Stimulated activated effector memory CD8-positive, alpha-beta T cell treated with anti-CD3 and anti-CD28 coated beads, Interleukin-12 subunit alpha, Interleukin-12 subunit beta, amount 100 ng/mL, for 72 hours (primary cell): ENCODE data around the gene GUK1.
"Not testable (repeated sequence)": the region's sequence is repeated elsewhere in the genome, so short reads cannot be mapped to it uniquely, and the experiment has no call there.

ENCODE experiments used
- ATAC-seq: fragments of 150-1000 bp; cut with Tn5 transposase; 2 replicates; pipeline ENCODE4 v1.10.0; 2021
- DNase-seq, 2 donors: peaks; one replicate each; pipeline ENCODE4 v3.0.0; 2021 to 2022; ENCODE audit warnings: low spot score in 2 of 2
- H3K27ac Mint-ChIP-seq: one replicate; pipeline ENCODE4 v1.8.0; 2022; ENCODE audit warnings: mild to moderate bottlenecking, mixed read lengths
- H3K36me3 Mint-ChIP-seq: one replicate; pipeline ENCODE4 v1.8.0; 2022; ENCODE audit warnings: mild to moderate bottlenecking, mixed read lengths
- H3K4me1 Mint-ChIP-seq: one replicate; pipeline ENCODE4 v1.8.0; 2022; ENCODE audit warnings: mixed read lengths
- H3K4me3 Mint-ChIP-seq: one replicate; pipeline ENCODE4 v1.8.0; 2022; ENCODE audit warnings: mild to moderate bottlenecking, mixed read lengths
- H3K9me3 Mint-ChIP-seq: one replicate; pipeline ENCODE4 v1.8.0; 2022; ENCODE audit warnings: mixed read lengths

Gene GUK1

DNA sequence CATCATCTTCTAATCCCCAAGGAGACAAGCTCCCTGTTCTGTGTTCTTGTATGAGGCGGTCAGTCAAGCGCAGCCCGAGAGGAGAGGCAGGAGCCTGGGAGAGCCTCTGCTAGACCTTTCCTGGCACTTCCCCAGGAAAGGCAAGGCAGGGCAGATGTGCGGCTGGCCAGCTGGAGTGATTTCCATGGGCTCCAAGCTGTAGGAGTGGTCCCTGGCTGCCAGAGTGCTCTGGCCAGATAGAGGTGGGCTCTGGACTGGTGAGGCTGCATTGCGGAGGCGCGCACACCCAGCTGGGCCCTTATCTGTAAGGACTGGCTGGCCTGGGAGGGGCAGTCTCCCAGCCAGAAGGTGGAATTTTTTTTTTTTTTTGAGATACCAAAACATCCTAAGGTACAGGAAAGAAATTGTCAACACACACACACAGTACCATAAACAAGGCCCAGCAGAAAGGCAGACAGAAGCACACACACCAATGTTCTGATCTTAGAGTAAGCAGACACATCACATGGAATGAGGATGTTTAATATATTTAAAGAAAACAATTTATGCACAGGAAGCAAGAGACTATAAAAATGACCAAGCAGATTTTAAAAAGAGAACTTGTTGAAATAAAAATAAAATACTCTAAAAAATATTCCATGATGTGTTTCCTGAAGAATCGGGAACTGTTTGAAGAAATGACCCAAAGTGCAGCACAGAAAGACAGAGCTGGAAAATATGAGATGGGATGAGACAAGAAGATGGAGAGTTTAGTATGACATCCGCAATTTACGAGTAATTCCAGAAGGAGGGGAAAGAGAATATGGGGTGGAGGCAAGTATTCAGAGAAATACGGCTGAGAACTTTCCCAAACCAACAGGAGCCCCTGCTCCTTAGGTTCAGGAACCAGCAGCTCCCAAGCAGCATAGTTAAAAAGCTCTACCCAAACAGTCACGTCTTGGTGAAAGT, 38.9 kb downstream of the GUK1 start:
- Mint-ChIP-seq H3K27ac (peak overlapping the region; percentile 27), H3K4me3 (no peak overlapping the region), H3K9me3 (no peaks in the 10 kb centered on the region), H3K36me3 (no peaks in the 10 kb centered on the region), H3K4me1 (peaks cover 6% of the 10 kb centered on the region)
- ATAC-seq (no peak), DNase-seq (no peak)

DNA sequence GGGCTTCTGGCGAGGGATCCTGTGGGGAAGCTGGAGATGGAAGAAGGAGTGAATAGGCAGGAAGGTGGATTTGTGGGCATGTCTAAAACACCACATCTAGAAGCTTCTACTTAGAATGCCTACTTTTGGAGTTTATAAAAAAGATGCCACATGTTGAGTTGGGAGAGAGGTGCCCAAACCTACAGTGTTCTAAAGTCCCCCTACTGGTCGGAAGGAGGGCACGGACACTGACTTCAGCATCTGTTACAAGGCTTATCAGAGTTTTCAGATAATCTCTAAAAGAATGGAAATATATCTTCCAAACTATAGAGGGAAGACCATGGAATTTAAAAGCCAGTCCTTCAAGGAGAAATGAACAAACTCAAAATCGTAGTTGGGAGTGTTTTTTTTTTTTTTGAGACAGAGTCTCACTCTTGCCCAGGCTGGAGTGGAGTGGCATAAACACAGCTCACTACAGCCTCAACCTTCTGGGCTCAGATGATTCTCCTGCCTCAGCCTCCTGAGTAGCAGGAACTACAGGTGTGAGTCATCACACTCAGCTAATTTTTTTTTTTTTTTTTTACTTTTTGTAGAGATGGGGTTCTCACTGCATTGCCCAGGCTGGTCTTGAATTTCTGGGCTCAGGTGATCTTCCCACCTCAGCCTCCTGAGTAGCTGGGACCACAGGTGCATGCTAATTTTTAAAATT, 40.3 kb downstream of the GUK1 start:
- Mint-ChIP-seq H3K27ac (no peak overlapping the region), H3K36me3 (no peaks in the 10 kb centered on the region), H3K9me3 (no peaks in the 10 kb centered on the region), H3K4me3 (no peak overlapping the region), H3K4me1 (peaks cover 10% of the 10 kb centered on the region)
- no peak for ATAC-seq
- no peak for DNase-seq

DNA sequence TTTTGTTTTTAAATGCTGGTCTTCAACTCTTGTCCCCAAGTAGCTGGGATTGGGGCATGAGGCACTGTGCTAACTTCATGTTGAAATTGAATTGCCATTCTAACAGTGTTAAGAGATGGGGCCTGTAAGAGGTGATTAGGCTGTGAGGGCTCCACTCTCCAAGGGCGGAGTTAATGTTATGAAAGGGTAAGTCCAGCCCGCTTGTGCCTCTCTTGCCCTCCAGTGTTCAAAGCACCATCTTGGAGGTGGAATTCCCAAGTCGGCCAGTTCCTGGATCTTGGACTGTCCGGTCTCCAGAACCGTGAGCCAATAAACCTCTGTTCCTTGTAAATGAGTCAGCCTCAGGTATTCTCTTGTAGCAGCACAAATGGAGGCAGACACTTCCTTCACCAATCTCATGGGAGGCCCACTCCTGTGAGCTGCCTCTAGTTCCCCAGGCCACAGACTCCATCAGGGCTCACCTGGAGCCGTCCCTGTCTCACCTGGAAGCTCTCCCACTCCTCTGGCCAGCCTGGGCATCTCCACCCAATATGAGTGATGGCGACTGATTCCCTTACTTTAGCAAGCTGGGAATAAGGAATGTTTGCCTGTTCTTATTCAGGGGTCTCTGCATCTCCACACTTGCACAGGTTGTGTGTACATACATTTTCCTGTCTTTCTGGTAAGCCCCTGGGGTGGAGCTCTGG, 41.0 kb downstream of the GUK1 start:
- Mint-ChIP-seq H3K9me3 (no peaks in the 10 kb centered on the region), H3K36me3 (no peaks in the 10 kb centered on the region), H3K4me3 (no peak overlapping the region), H3K27ac (no peak overlapping the region), H3K4me1 (peaks cover 17% of the 10 kb centered on the region)
- ATAC-seq, result no peak
- DNase-seq, result no peak

DNA sequence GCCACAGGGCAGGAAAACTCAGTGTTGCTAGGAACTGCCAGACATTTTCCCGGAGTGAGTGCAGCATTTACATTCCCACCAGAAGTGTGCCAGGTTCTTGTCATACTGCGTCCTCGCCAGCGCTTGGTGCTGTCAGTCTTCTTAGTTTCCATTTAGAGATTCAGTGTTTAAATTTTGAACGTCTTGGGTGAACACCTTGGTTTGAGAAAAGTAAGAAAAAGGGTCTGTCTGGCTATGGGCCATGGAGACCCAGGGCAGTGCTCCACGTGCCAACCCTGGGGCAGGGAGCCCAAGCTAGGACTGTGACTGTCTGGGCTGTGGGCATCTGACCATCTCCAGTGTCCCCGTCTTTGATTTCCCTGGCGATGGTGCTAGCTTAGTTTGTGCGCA, 41.6 kb downstream of the GUK1 start:
- H3K4me3 Mint-ChIP-seq, result no peak overlapping the region
- ATAC-seq, result no peak

DNA sequence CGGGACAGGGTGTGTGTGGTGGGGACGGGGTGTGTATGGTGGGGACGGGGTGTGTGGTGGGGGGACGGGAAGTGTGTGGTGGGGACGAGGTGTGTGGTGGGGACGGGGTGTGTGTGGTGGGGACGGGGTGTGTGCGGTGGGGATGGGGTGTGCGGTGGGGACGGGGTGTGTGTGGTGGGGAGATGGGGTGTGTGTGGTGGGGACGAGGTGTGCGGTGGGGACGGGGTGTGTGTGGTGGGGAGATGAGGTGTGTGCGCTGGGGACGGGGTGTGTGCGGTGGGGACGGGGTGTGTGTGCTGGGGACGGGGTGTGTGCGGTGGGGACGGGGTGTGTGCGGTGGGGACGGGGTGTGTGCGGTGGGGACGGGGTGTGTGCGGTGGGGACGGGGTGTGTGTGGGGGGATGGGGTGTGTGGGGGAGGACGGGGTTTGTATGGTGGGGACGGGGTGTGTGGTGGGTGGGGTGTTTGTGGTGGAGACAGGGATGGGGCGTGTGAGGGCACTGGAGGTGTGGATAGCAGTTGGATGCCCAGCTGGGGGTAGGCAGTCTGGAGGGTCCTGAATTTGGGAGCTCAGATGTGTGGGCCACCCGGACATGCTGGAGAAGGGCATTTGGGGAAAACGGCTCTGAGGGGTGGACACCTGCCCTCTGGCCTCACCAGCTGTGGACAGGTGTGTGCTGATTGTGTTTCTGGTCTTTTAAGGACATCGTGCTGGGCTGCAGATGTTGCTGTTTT, 42.4 kb downstream of the GUK1 start:
- ATAC-seq, result no peak
- Mint-ChIP-seq H3K4me3 (no peak overlapping the region), H3K36me3 (no peaks in the 10 kb centered on the region), H3K9me3 (no peaks in the 10 kb centered on the region), H3K4me1 (peaks cover 19% of the 10 kb centered on the region), H3K27ac (peak overlapping the region; percentile 40)
- DNase-seq, result no peak

More for the DNA sequence above, 41.6 kb downstream of the GUK1 start:
- DNase-seq, result no peak
- no peaks in the 10 kb centered on the region for H3K9me3 Mint-ChIP-seq
- H3K27ac Mint-ChIP-seq, result peak overlapping the region; percentile 40
- no peaks in the 10 kb centered on the region for H3K36me3 Mint-ChIP-seq
- H3K4me1 Mint-ChIP-seq, result peaks cover 19% of the 10 kb centered on the region

DNA sequence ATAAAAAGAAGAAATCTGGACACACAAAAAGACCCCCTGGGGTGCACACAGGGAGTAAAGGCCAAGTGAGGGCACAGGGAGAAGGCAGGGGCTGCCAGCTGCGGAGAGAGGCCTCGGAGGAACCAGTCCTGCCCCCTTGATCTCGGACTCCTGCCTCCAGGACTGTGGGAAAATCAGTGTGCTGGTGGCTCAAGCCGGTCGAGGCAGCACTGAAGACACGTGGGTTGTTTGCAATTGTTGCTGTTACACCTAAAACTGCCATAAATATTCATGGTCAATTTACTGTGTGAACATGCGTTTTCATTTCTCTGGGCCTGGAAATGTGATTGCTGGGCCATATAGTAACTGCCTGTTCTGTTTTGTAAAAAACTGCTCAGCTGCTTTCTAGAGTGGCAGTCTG, 44.1 kb downstream of the GUK1 start:
- peaks cover 19% of the 10 kb centered on the region for H3K4me1 Mint-ChIP-seq
- no peak overlapping the region for H3K4me3 Mint-ChIP-seq
- H3K27ac Mint-ChIP-seq, result no peak overlapping the region
- ATAC-seq (no peak), DNase-seq (no peak)
- no peaks in the 10 kb centered on the region for H3K36me3 Mint-ChIP-seq
- H3K9me3 Mint-ChIP-seq, result no peaks in the 10 kb centered on the region

DNA sequence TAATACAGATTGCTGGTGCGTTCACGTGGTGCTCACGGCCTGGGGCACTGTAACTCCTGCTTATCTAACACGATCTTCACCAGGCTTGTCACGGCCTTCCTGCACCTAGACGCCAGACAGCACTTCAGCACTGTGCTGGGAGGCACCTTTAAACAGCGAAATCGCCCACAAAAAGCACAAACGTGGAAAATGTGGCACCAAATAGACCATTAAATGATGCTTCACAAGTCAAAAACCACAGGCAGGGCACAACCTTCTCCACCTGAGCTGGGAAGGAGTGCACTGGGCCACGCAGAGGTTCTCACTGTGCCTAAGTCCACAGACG, 45.5 kb downstream of the GUK1 start:
- Mint-ChIP-seq H3K4me1 (peaks cover 19% of the 10 kb centered on the region), H3K9me3 (no peaks in the 10 kb centered on the region), H3K4me3 (no peak overlapping the region), H3K27ac (peak overlapping the region; percentile 10), H3K36me3 (no peaks in the 10 kb centered on the region)
- DNase-seq (no peak), ATAC-seq (peak; percentile 90)

DNA sequence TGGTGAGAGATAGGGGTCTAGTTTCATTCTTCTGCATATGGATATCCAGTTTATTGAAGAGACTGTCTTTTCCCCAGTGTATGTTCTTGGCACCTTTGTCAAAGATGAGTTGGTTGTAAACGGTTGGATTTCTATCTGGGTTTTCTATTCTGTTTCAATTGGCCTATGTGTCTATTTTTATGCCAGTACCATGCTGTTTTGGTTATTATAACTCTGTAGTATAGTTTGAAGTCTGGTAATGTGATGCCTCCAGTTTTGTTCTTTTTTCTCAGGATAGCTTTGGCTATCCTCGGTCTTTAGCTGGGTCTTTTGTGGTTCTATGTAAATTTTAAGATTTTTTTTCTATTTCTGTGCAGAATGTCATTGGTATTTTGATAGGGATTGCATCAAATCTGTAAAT, 48.2 kb downstream of the GUK1 start:
- not testable (repeated sequence) for H3K4me3 Mint-ChIP-seq, H3K27ac Mint-ChIP-seq, H3K9me3 Mint-ChIP-seq, ATAC-seq, H3K36me3 Mint-ChIP-seq, DNase-seq
- H3K4me1 Mint-ChIP-seq, result peaks cover 13% of the 10 kb centered on the region

DNA sequence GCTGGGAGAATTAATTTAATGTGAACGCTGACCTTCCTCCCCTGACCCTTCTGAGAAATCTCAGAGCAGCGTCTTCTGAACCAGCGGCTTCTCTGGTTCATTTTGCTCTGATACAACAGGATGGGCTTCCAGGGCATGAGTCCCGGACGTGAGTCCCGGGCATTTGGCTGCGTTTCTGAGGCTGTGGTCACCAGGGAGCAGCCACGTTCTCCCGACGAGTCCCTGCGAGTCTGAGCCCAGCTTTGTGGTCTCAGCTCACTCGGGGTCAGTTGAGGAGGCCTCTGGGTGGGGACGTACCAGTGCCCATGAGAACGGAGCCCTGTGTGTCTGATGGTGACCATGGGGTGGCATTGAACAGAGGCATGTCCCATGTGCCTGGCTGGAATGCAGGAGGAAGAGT, 50.1 kb downstream of the GUK1 start:
- Mint-ChIP-seq H3K9me3 (no peaks in the 10 kb centered on the region), H3K4me3 (no peak overlapping the region), H3K27ac (peak overlapping the region; percentile 60), H3K4me1 (peaks cover 11% of the 10 kb centered on the region), H3K36me3 (no peaks in the 10 kb centered on the region)
- DNase-seq (no peak), ATAC-seq (no peak)

DNA sequence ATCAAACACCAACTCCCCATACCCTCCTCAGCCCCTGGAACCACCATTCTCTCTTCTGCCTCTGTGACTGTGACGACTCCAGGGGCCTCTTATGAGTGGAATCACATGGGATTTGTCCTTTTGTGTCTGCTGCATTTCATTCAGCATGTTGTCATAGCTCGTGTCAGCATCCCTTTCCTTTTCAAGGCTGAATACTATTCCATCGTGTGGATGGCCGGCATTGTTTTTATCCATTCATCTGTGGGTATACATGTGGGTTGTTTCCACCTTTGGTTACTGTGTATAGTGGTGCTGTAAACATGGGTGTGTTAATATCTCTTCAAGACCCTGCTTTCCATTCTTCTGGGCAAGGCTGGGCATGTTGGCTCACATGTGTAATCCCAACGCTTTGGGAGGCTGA, 50.7 kb downstream of the GUK1 start:
- Mint-ChIP-seq H3K4me3 (no peak overlapping the region), H3K4me1 (peaks cover 5% of the 10 kb centered on the region), H3K36me3 (no peaks in the 10 kb centered on the region), H3K27ac (no peak overlapping the region), H3K9me3 (no peaks in the 10 kb centered on the region)
- DNase-seq (no peak), ATAC-seq (no peak)

DNA sequence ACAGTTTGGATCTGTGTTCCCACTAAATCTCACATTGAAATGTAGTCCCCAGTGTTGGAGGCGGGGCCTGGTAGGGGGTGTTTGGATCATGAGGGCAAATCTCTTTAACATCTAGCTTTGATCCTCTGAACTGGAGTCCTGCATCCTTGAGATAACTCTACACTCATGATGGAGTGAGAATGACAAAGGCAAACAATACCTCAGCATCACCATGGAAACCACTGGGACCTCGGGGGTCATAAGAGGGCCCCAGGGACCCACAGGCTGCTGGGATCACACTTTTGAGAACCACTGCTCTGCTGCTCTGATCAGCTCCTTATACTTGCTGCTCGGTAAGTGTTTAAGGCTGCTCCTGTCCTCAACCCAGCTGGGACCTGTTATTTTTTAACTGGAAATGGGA, 54.4 kb downstream of the GUK1 start:
- H3K27ac Mint-ChIP-seq, result no peak overlapping the region
- no peaks in the 10 kb centered on the region for H3K36me3 Mint-ChIP-seq

DNA sequence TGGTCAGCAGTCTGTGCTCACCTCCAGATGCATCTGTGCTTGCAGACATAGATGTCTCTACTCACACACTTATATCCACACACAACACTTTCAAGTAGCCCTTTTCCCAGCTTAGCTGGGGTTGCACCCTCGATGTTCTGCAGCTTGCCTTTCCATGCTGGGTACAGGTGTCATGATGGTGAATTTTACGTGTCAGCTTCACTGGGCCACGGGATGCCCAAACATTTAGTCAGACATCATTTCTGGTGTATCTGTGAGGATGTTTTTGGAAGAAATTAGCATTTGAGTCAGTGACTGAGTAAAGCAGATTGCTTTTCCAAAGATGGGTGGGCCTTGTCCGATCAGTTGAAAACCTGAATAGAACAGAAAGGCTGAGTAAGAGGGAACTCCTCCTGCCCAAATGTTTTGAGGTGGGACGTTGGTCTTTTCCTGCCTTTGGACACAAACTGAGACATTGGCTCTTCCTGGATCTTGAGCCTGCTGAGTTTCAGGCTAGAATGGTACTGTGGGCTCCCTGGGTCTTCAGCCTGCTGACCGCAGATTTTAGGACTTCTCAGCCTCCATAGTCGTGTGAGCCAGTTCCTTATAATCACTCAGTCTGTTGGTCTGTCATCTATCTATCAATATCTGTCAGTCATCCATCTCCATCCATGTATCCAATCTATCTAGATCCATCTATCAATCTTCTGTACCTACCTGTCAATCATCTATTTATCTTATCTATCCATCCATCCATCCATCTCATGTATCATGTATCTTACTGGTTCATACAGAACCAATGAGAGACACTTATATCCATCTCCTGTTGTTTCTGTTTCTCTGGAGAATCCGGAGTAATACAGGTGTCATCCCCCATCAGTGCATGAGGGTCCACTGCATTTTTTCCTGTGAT, 55.1 kb downstream of the GUK1 start:
- DNase-seq, result no peak
- no peaks in the 10 kb centered on the region for H3K36me3 Mint-ChIP-seq
- no peak overlapping the region for H3K27ac Mint-ChIP-seq
- no peak overlapping the region for H3K4me3 Mint-ChIP-seq
- ATAC-seq, result no peak
- H3K4me1 Mint-ChIP-seq, result no peaks in the 10 kb centered on the region
- peaks cover 8% of the 10 kb centered on the region for H3K9me3 Mint-ChIP-seq

More for the DNA sequence above, 54.4 kb downstream of the GUK1 start:
- ATAC-seq (no peak), DNase-seq (no peak)
- Mint-ChIP-seq H3K9me3 (peaks cover 5% of the 10 kb centered on the region), H3K4me1 (no peaks in the 10 kb centered on the region), H3K4me3 (no peak overlapping the region)

DNA sequence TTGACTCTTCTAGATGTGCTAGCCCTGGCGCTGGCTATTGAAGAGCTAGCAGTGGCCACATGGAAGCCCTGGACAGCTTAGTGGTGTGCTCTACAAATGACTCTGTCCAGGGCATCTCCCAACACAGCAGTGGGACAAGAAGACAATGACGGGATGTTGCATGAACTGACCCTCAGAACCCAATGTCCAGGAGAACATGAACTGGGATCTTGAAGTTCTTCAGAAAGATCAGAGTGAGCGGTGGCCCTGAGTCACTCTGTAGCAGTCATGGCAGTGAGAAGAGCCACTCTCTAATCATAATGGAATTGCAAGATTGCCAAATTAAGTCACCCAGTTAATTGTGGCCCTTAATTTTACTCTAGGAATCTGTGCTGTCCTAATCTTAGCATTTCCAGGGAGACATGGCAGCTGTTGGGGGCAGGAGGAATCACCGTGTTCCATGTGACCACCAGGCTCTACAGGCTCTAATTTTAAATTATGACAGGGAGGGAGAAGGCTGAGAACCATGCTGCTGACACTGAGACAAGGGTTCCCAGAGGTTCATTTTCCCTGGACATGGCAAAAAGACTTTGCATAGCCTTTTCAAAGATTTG, 57.6 kb downstream of the GUK1 start:
- Mint-ChIP-seq H3K27ac (no peak overlapping the region), H3K4me1 (no peaks in the 10 kb centered on the region), H3K36me3 (no peaks in the 10 kb centered on the region), H3K4me3 (no peak overlapping the region), H3K9me3 (peaks cover 8% of the 10 kb centered on the region)
- ATAC-seq (no peak), DNase-seq (no peak)
